ENCODE results near the gene BTBD2. TPM values are rescaled to one million over a fixed set of nuclear protein-coding genes. Genes with fewer than 3 reads are reported as not detected.

BTBD2 gene
- total and polyA plus RNA-seq, 2 experiments from 2014 or later: 23.8 to 130 TPM

GRCh38 chr19:2047076-2047448 is 31.5 kb upstream of the BTBD2 start:
- no peaks in the 10 kb centered on the region for H3K9me3 Mint-ChIP-seq
- H3K9me2 ChIP-seq (ENCODE audit: insufficient read depth): no peaks in the 10 kb centered on the region
- peaks cover 17% of the 10 kb centered on the region for H3K27me3 Mint-ChIP-seq (ENCODE audit: insufficient read depth, low read depth, poor library complexity)
- H3K36me3 ChIP-seq (ENCODE audit: insufficient read depth): no peaks in the 10 kb centered on the region; the same call in 1 of the 2 replicates
- peaks cover 7% of the 10 kb centered on the region; the same call in 2 of the 3 replicates for H3K4me1 Mint-ChIP-seq
- H4K20me1 ChIP-seq (replicated peaks; ENCODE audit: insufficient read depth): peaks cover 10% of the 10 kb centered on the region
- peaks cover 29% of the 10 kb centered on the region for H3K79me2 ChIP-seq (replicated peaks; ENCODE audit: insufficient read depth)
- H3K27ac Mint-ChIP-seq: no peak overlapping the region; the same call in 1 of the 2 replicates
- no peak for ATAC-seq
- no peak overlapping the region for H3K4me3 ChIP-seq
- H3K27me3 ChIP-seq (ENCODE audit: insufficient read depth): no peaks in the 10 kb centered on the region
- H3K4me3 Mint-ChIP-seq: no peak overlapping the region
- H2AFZ ChIP-seq: no peak overlapping the region
- H3F3A ChIP-seq (replicated peaks; ENCODE audit: low read depth): peaks cover 14% of the 10 kb centered on the region; the same call in 1 of the 2 replicates
- no peak for TF ChIP-seq ZNF331 (CRISPR knock-in tag; IDR thresholded peaks at IDR 0.05; ENCODE audit: low read depth)
- TF ChIP-seq ZNF462 (CRISPR knock-in tag; IDR thresholded peaks at IDR 0.05): no peak
- peaks cover 4% of the 10 kb centered on the region; the same call in 2 of the 3 replicates for H3K36me3 Mint-ChIP-seq (ENCODE audit: low read depth)
- peaks cover 15% of the 10 kb centered on the region for H3K4me1 ChIP-seq (ENCODE audit: insufficient read depth)
- H3K27ac ChIP-seq (ENCODE audit: low read depth): peak overlapping the region; percentile 59; the same call in 1 of the 2 replicates
- H3K4me2 ChIP-seq: no peak overlapping the region
- DNase-seq (ENCODE audit: low spot score): no peak

- Mint-ChIP-seq H3K4me3 (no peak overlapping the region), H3K4me1 (peaks cover 7% of the 10 kb centered on the region; the same call in 2 of the 3 replicates), H3K36me3 (ENCODE audit: low read depth) (peaks cover 4% of the 10 kb centered on the region; the same call in 2 of the 3 replicates), H3K27me3 (ENCODE audit: insufficient read depth, low read depth, poor library complexity) (peaks cover 14% of the 10 kb centered on the region), H3K27ac (no peak overlapping the region; the same call in 1 of the 2 replicates), H3K9me3 (no peaks in the 10 kb centered on the region)
- no peak for TF ChIP-seq CREB1 (CRISPR knock-in tag; IDR thresholded peaks at IDR 0.05; ENCODE audit: low read depth)
- TF ChIP-seq STAT1 (IDR thresholded peaks at IDR 0.05; ENCODE audit: unreplicated experiment): no peak
- no peak for TF ChIP-seq CTCF (conservative IDR thresholded peaks at IDR 0.05; ENCODE audit: low read depth in 2 of 2)
- no peak for TF ChIP-seq EZH2 (IDR thresholded peaks at IDR 0.05; ENCODE audit: low read depth, unreplicated experiment)
- Histone ChIP-seq H3K9me2 (ENCODE audit: insufficient read depth) (no peaks in the 10 kb centered on the region), H3K27me3 (ENCODE audit: insufficient read depth) (no peaks in the 10 kb centered on the region), H3F3A (replicated peaks; ENCODE audit: low read depth) (peaks cover 15% of the 10 kb centered on the region), H3K79me2 (replicated peaks; ENCODE audit: insufficient read depth) (peaks cover 31% of the 10 kb centered on the region), H3K4me3 (no peak overlapping the region), H3K27ac (ENCODE audit: low read depth) (peak overlapping the region; percentile 59; the same call in 1 of the 2 replicates), H4K20me1 (replicated peaks; ENCODE audit: insufficient read depth) (peaks cover 10% of the 10 kb centered on the region), H3K36me3 (ENCODE audit: insufficient read depth) (no peaks in the 10 kb centered on the region; the same call in 1 of the 2 replicates), H3K4me1 (ENCODE audit: insufficient read depth) (peaks cover 15% of the 10 kb centered on the region), H2AFZ (no peak overlapping the region), H3K4me2 (no peak overlapping the region)
- DNase-seq (ENCODE audit: low spot score) (no peak), ATAC-seq (no peak)
Observed at GRCh38 chr19:2046046-2046907, 30.8 kb upstream of the BTBD2 start.
